ENCODE measurements around the gene TXLNA. TPM values are rescaled to one million over a fixed set of nuclear protein-coding genes. Genes with fewer than 3 reads are reported as not detected.

Gene TXLNA
- total RNA-seq, 1 experiment from 2014 or later = 67.3 TPM

GRCh38 chr1:32151319-32151787, 28.1 kb upstream of the TXLNA start:
- no peak overlapping the region for H4K5ac ChIP-seq (ENCODE audit: insufficient read length, low read depth, low read length)
- H3K4ac ChIP-seq (ENCODE audit: low read depth, low read length) = no peak overlapping the region
- H3K23me2 ChIP-seq (ENCODE audit: insufficient read length, low read depth, low read length, poor library complexity, severe bottlenecking) = no peaks in the 10 kb centered on the region
- H4K8ac ChIP-seq (replicated peaks; ENCODE audit: insufficient read length, low read depth, low read length) = no peak overlapping the region
- H2AK5ac ChIP-seq (ENCODE audit: insufficient read length, low read length) = no peak overlapping the region
- no peak overlapping the region for H3K23ac ChIP-seq (ENCODE audit: insufficient read length, low read depth, low read length)
- H3K79me2 ChIP-seq (ENCODE audit: insufficient read depth, low read length) = peaks cover 2% of the 10 kb centered on the region; the same call in 1 of the 2 replicates
- H3K56ac ChIP-seq (ENCODE audit: insufficient read length, low read depth, low read length) = no peak overlapping the region
- no peak for DNase-seq
- H3K9me3 Mint-ChIP-seq = no peaks in the 10 kb centered on the region; a peak in 1 of 5 replicates
- H3K36me3 Mint-ChIP-seq (ENCODE audit: insufficient read depth in 1 of 3, low read depth in 3 of 3) = peaks cover 8 to 15% (median 13%) of the 10 kb centered on the region in 3 experiments; a peak in 6 of 7 replicates
- no peak overlapping the region for H2BK120ac ChIP-seq (ENCODE audit: low read depth, low read length, poor library complexity, severe bottlenecking)
- H3K9ac ChIP-seq (ENCODE audit: extremely low read depth, insufficient read length, low read length) = no peak overlapping the region
- H3K27me3 ChIP-seq (ENCODE audit: insufficient read depth, low read length) = no peaks in the 10 kb centered on the region
- no peaks in the 10 kb centered on the region for H3K9me3 ChIP-seq (ENCODE audit: control insufficient read depth, low read depth, low read length)
- no peak overlapping the region for H3K18ac ChIP-seq (ENCODE audit: insufficient read length, low read depth, low read length)
- H3K4me3 Mint-ChIP-seq = no peak overlapping the region
- no peak overlapping the region for H4K91ac ChIP-seq (ENCODE audit: insufficient read length, low read depth, low read length)
- H2BK5ac ChIP-seq (ENCODE audit: insufficient read length, low read length) = no peak overlapping the region
- H3K4me2 ChIP-seq (ENCODE audit: insufficient read depth, insufficient read length, low read length) = no peak overlapping the region
- no peak for TF ChIP-seq CTCF (conservative IDR thresholded peaks at IDR 0.05)
- no peaks in the 10 kb centered on the region for H4K20me1 ChIP-seq (ENCODE audit: control insufficient read depth, insufficient read depth, insufficient read length)
- WGBS (ENCODE audit: extremely low coverage, insufficient read length, low lambda C conversion rate) = no CpG with 5 or more reads among the region's 5 CpGs
- no peak overlapping the region for H2BK15ac ChIP-seq (ENCODE audit: low read depth, low read length)
- no peaks in the 10 kb centered on the region for H3K4me1 ChIP-seq (ENCODE audit: insufficient read depth, low read length)
- H3K79me1 ChIP-seq (ENCODE audit: insufficient read depth, low read depth, low read length, poor library complexity, severe bottlenecking) = peaks cover 8% of the 10 kb centered on the region
- no peak overlapping the region for H2BK20ac ChIP-seq (ENCODE audit: low read depth, low read length, poor library complexity, severe bottlenecking)
- no peak overlapping the region for H2BK12ac ChIP-seq (ENCODE audit: insufficient read length, low read depth, low read length)
- no peak overlapping the region for H3K27ac ChIP-seq (ENCODE audit: insufficient read length, low read depth, low read length)
- no peaks in the 10 kb centered on the region for H3K27me3 Mint-ChIP-seq (ENCODE audit: low read depth)
- peak overlapping the region in 2 of 3 experiments; percentile 40 to 70; a peak in 3 of 7 replicates for H3K27ac Mint-ChIP-seq
- H3K4me1 Mint-ChIP-seq = peaks cover 7 to 13% of the 10 kb centered on the region in 2 experiments; a peak in 3 of 4 replicates
- no peak overlapping the region for H3T11ph ChIP-seq (ENCODE audit: low read length)
- H3K14ac ChIP-seq (ENCODE audit: insufficient read depth, low read length) = no peak overlapping the region
- H2AFZ ChIP-seq (ENCODE audit: low read length) = no peak overlapping the region

Data from H9 (cell line).